ENCODE data around the gene PRMT2. TPM values are rescaled to one million over a fixed set of nuclear protein-coding genes. Genes with fewer than 3 reads are reported as not detected.

Gene PRMT2
- polyA plus RNA-seq, 2 of the 4 experiments (the other 2 are of a cell fraction), result 69.2 to 75.1 TPM

GRCh38 chr21:46656820-46657219 is 21.3 kb downstream of the PRMT2 start:
- TF ChIP-seq NFE2L2 (conservative IDR thresholded peaks at IDR 0.05; ENCODE audit: low read length) (no peak), ZC3H11A (IDR thresholded peaks at IDR 0.05) (no peak), KDM1A (IDR thresholded peaks at IDR 0.05; ENCODE audit: low read depth) (no peak), EHF (CRISPR knock-in tag; IDR thresholded peaks at IDR 0.05) (no peak), HOXB5 (CRISPR knock-in tag; IDR thresholded peaks at IDR 0.05) (no peak)
- WGBS (ENCODE audit: missing lambda C conversion rate), result 100% methylated on average over 1 of the region's 1 CpG
- H3K4me2 ChIP-seq, result no peak overlapping the region
- H3K4me1 ChIP-seq, result no peaks in the 10 kb centered on the region
- no peak overlapping the region for H3K27ac ChIP-seq
- FAIRE-seq, result no peak
- peaks cover 12% of the 10 kb centered on the region; the same call in 1 of the 3 replicates for H3K9me3 ChIP-seq
- no peak for ATAC-seq
- no peak overlapping the region for H3K4me3 ChIP-seq
- ChIA-PET CTCF (interaction anchor here (1.4 kb wide), 1 partner anchor 10 kb away, joined by 5 read pairs; no protein-coding TSS in a partner anchor), POLR2A (no interaction called here)
- DNase-seq (ENCODE audit: low read depth in 1 of 2, low spot score in 1 of 2), result no peak

- Histone ChIP-seq H3K9me3 (peaks cover under 1% of the 10 kb centered on the region; the same call in 1 of the 3 replicates), H3K4me2 (no peak overlapping the region), H3K4me1 (no peaks in the 10 kb centered on the region), H3K27ac (no peak overlapping the region), H3K4me3 (no peak overlapping the region)
- FAIRE-seq, result no peak
- no peak for DNase-seq (ENCODE audit: low read depth in 1 of 2, low spot score in 1 of 2)
- ATAC-seq, result no peak
- 81% methylated on average over 5 of the region's 8 CpGs for WGBS (ENCODE audit: missing lambda C conversion rate)
- POLR2A ChIA-PET, result no interaction called here
- TF ChIP-seq EHF (CRISPR knock-in tag; IDR thresholded peaks at IDR 0.05) (no peak), ZC3H11A (IDR thresholded peaks at IDR 0.05) (no peak), GATA3 (IDR thresholded peaks at IDR 0.05; ENCODE audit: borderline replicate concordance) (no peak), HMGXB4 (CRISPR knock-in tag; IDR thresholded peaks at IDR 0.05; ENCODE audit: borderline replicate concordance) (no peak), FOSB (CRISPR knock-in tag; IDR thresholded peaks at IDR 0.05) (no peak), KDM5A (IDR thresholded peaks at IDR 0.05) (no peak), ATOH8 (CRISPR knock-in tag; IDR thresholded peaks at IDR 0.05; ENCODE audit: low read depth) (no peak), BCL3 (IDR thresholded peaks at IDR 0.05) (no peak), REST (IDR thresholded peaks at IDR 0.05) (no peak), USF2 (IDR thresholded peaks at IDR 0.05) (no peak), CTCF (IDR thresholded peaks at IDR 0.05) (no peak), RARB (CRISPR knock-in tag; IDR thresholded peaks at IDR 0.05) (no peak), RNF2 (IDR thresholded peaks at IDR 0.05; ENCODE audit: borderline replicate concordance, low read depth) (no peak), TFCP2L1 (CRISPR knock-in tag; IDR thresholded peaks at IDR 0.05) (no peak)
- CTCF ChIA-PET, result no interaction called here
Measured at GRCh38 chr21:46660505-46660904, 25.0 kb downstream of the PRMT2 start.

Data from A549 (cell line).